B cell (primary cell): Measurements from ENCODE around the gene RBM25. TPM values are rescaled to one million over a fixed set of nuclear protein-coding genes. Genes with fewer than 3 reads are reported as not detected.

ENCODE experiments used
- ATAC-seq: fragments of 200-7000 bp; cut with Tn5 transposase; one replicate; pipeline ENCODE4 v1.10.0; 2021; ENCODE audit warnings: low read depth, mild to moderate bottlenecking, moderate number of reproducible peaks, moderate library complexity
- CTCF ChIA-PET: fragments of 350-600 bp; sonication (Branson Sonifier 250); formaldehyde crosslinking; loops from one replicate; lab custom pipeline; 2021; ENCODE audit warnings: antibody characterized with exemption, inconsistent platforms; lab: Charles Lee
- POLR2A ChIA-PET: fragments of 350-600 bp; sonication (Branson Sonifier 250); formaldehyde crosslinking; loops from one replicate; lab custom pipeline; 2021; ENCODE audit warnings: antibody characterized with exemption; lab: Charles Lee
- DNase-seq: peaks from one replicate; pipeline ENCODE4 v3.0.0; 2013
- H2AFZ ChIP-seq: 2 replicates; pipeline ENCODE4 v1.6.1; 2012; ENCODE audit warnings: mild to moderate bottlenecking, low read depth, low read length; ENCODE audit not compliant: insufficient read depth, poor library complexity, severe bottlenecking
- H3K27ac ChIP-seq, 2 donors: 1 replicate in 1 of 2; 2 replicates in 1 of 2; pipeline ENCODE4 v1.5.1; 2012 to 2013; ENCODE audit warnings: low read length in 2 of 2, mild to moderate bottlenecking in 2 of 2, moderate library complexity in 1 of 2
- H3K27me3 ChIP-seq, 4 experiments: fragments of 200-600 bp in 1 of 4; sonication (generic) in 1 of 4; replicated peaks in 1 of 4; 1 replicate in 2 of 4; 2 replicates in 2 of 4; pipeline versions ENCODE4 v1.6.1 to v1.7.0; 2013 to 2016; ENCODE audit warnings: low read length in 3 of 4, mild to moderate bottlenecking in 2 of 4, mixed read lengths in 1 of 4, moderate library complexity in 1 of 4; ENCODE audit not compliant: insufficient read depth in 4 of 4, control insufficient read depth in 3 of 4; ENCODE audit errors: control extremely low read depth in 1 of 4
- H3K36me3 ChIP-seq, 2 experiments: replicated peaks in 1 of 2; 1 replicate in 1 of 2; 2 replicates in 1 of 2; pipeline versions ENCODE4 v1.6.1 to v1.7.1; 2013; ENCODE audit warnings: low read length in 1 of 2; ENCODE audit not compliant: insufficient read depth in 2 of 2, control insufficient read depth in 1 of 2; ENCODE audit errors: control extremely low read depth in 1 of 2, extremely low read depth in 1 of 2
- H3K4me1 ChIP-seq, 2 donors: fragments of 200-600 bp in 1 of 2; sonication (generic) in 1 of 2; 1 replicate in 1 of 2; 2 replicates in 1 of 2; pipeline versions ENCODE4 v1.5.1 to v1.6.1; 2013 to 2017; ENCODE audit warnings: low read length in 2 of 2; ENCODE audit not compliant: control insufficient read depth in 2 of 2, insufficient read depth in 2 of 2
- H3K4me2 ChIP-seq: replicated peaks from 2 replicates; pipeline ENCODE3; 2012; ENCODE audit warnings: mild to moderate bottlenecking, low read depth, low read length; ENCODE audit not compliant: poor library complexity, severe bottlenecking
- H3K4me3 ChIP-seq, 5 experiments: fragments of 200-600 bp in 1 of 5; sonication (generic) in 1 of 5; 1 replicate in 3 of 5; 2 replicates in 2 of 5; pipeline versions ENCODE4 v1.5.1 to v1.7.0; 2011 to 2016; ENCODE audit warnings: low read length in 4 of 5, mild to moderate bottlenecking in 4 of 5, low read depth in 2 of 5, control low read depth in 1 of 5, moderate library complexity in 1 of 5; ENCODE audit not compliant: insufficient read depth in 1 of 5; ENCODE audit errors: control extremely low read depth in 1 of 5, extremely low read depth in 1 of 5
- H3K79me2 ChIP-seq: fragments of 200-600 bp; sonication (generic); one replicate; pipeline ENCODE4 v1.6.0; 2016; ENCODE audit warnings: low read length; ENCODE audit not compliant: control insufficient read depth, insufficient read depth
- H3K9ac ChIP-seq: fragments of 200-600 bp; sonication (generic); 2 replicates; pipeline ENCODE4 v1.6.1; 2017; ENCODE audit warnings: mild to moderate bottlenecking, low read length, moderate library complexity
- H3K9me3 ChIP-seq, 3 donors: one replicate each; pipeline versions ENCODE4 v1.6.1 to v1.7.1; 2013; ENCODE audit warnings: low read length in 2 of 3; ENCODE audit not compliant: control insufficient read depth in 2 of 3, insufficient read depth in 1 of 3; ENCODE audit errors: control extremely low read depth in 1 of 3
- H4K20me1 ChIP-seq: 2 replicates; pipeline ENCODE4 v1.6.0; 2012; ENCODE audit warnings: mild to moderate bottlenecking, low read length; ENCODE audit not compliant: insufficient read depth, control insufficient read depth, poor library complexity, severe bottlenecking
- H3K27ac Mint-ChIP-seq: one replicate; pipeline ENCODE4 v1.8.0; 2021; ENCODE audit warnings: mixed read lengths
- H3K27me3 Mint-ChIP-seq: one replicate; pipeline ENCODE4 v1.8.0; 2021; ENCODE audit warnings: mixed read lengths
- H3K4me1 Mint-ChIP-seq: one replicate; pipeline ENCODE4 v1.8.0; 2021; ENCODE audit warnings: mixed read lengths
- H3K4me3 Mint-ChIP-seq: one replicate; pipeline ENCODE4 v1.8.0; 2021; ENCODE audit warnings: mixed read lengths
- H3K9me3 Mint-ChIP-seq: one replicate; pipeline ENCODE4 v1.8.0; 2022; ENCODE audit warnings: mixed read lengths; ENCODE audit not compliant: insufficient read depth
- EZH2 ChIP-seq: IDR thresholded peaks from 2 replicates; pipeline ENCODE4 v1.6.1; 2012; ENCODE audit warnings: borderline replicate concordance, low read depth, mild to moderate bottlenecking, moderate library complexity, low read length; ENCODE audit not compliant: insufficient read depth, poor library complexity, severe bottlenecking
- WGBS: methylation state at CpG from one replicate; pipeline ENCODE4 v1.1.5; 2013; ENCODE audit warnings: missing lambda C conversion rate; ENCODE audit not compliant: insufficient coverage; 5-methylcytosine and 5-hydroxymethylcytosine counted together
- intact Hi-C: fragments of 100-400 bp; cut with micrococcal nuclease; formaldehyde crosslinking; loops from one replicate; pipeline ENCODE4 v1.10.0; 2022
- polyA plus RNA-seq: library from polyadenylated mRNA; depleted of rRNA; stranded (reverse); fragments of >200 nt; gene quantifications from 2 replicates; pipeline ENCODE4 v1.2.3, GENCODE V29; 2012
- total RNA-seq, 2 donors: library from RNA; stranded (reverse); fragments of 120-200 nt in 1 of 2; gene quantifications; 1 replicate in 1 of 2; 2 replicates in 1 of 2; pipeline versions ENCODE4 v1.2.3 to v1.2.4, GENCODE V29; 2013 to 2022
- TF ChIP-seq, protein P1 (sequence below): fragments of 200-600 bp; IDR thresholded peaks from one replicate; pipeline ENCODE4 v1.8.0; 2022; ENCODE audit warnings: antibody characterized with exemption, mild to moderate bottlenecking

RBM25 gene
- total and polyA plus RNA-seq, 2 donors (not counting 1 experiment from before 2014, with no cell fraction given): 20.2 to 137 TPM

DNA sequence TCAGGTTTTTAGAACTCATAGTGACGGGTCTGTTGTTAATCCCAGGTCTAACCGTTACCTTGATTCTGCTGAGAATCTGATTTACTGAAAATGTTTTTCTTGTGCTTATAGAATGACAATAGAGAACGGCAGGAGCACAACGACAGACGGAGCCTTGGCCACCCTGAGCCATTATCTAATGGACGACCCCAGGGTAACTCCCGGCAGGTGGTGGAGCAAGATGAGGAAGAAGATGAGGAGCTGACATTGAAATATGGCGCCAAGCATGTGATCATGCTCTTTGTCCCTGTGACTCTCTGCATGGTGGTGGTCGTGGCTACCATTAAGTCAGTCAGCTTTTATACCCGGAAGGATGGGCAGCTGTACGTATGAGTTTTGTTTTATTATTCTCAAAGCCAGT is 112.4 kb downstream of the RBM25 start:
- H3K4me1 Mint-ChIP-seq: no peaks in the 10 kb centered on the region
- Histone ChIP-seq H3K4me3 (no peak overlapping the region), H3K4me1 (no peaks in the 10 kb centered on the region), H3K79me2 (no peaks in the 10 kb centered on the region), H2AFZ (no peak overlapping the region), H4K20me1 (no peaks in the 10 kb centered on the region), H3K36me3 (peaks cover 7 to 84% of the 10 kb centered on the region in 2 experiments), H3K9ac (no peak overlapping the region), H3K27me3 (no peaks in the 10 kb centered on the region), H3K4me2 (no peak overlapping the region), H3K9me3 (no peaks in the 10 kb centered on the region), H3K27ac (no peak overlapping the region)
- POLR2A ChIA-PET: no interaction called here
- no peaks in the 10 kb centered on the region for H3K27me3 Mint-ChIP-seq
- no peak overlapping the region for H3K27ac Mint-ChIP-seq
- H3K9me3 Mint-ChIP-seq: no peaks in the 10 kb centered on the region
- intact Hi-C loops: no loop called here
- H3K4me3 Mint-ChIP-seq: no peak overlapping the region
- no peak for ATAC-seq
- no peak for DNase-seq
- 98% methylated on average over 8 of the region's 11 CpGs for WGBS
- CTCF ChIA-PET: interaction anchor here (0.6 kb wide), 1 partner anchor 182 kb away, joined by 3 read pairs; no protein-coding TSS in a partner anchor
- TF ChIP-seq, protein P1, sequence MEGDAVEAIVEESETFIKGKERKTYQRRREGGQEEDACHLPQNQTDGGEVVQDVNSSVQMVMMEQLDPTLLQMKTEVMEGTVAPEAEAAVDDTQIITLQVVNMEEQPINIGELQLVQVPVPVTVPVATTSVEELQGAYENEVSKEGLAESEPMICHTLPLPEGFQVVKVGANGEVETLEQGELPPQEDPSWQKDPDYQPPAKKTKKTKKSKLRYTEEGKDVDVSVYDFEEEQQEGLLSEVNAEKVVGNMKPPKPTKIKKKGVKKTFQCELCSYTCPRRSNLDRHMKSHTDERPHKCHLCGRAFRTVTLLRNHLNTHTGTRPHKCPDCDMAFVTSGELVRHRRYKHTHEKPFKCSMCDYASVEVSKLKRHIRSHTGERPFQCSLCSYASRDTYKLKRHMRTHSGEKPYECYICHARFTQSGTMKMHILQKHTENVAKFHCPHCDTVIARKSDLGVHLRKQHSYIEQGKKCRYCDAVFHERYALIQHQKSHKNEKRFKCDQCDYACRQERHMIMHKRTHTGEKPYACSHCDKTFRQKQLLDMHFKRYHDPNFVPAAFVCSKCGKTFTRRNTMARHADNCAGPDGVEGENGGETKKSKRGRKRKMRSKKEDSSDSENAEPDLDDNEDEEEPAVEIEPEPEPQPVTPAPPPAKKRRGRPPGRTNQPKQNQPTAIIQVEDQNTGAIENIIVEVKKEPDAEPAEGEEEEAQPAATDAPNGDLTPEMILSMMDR: no peak
- no peak for TF ChIP-seq EZH2

DNA sequence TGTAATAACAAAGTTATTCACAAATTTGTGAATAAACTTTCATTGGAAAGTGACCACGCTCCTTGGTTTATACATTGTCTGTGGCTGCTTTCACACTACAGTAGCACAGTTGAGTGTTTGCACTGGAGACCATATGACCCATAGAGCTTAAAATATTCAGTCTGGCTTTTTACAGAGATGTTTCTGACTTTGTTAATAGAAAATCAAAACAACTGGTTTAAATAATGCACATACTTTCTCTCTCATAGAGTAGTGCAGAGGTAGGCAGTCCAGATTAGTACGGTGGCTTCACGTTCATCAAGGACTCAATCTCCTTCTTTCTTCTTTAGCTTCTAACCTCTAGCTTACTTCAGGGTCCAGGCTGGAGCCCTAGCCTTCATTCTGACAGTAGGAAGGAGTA is 114.2 kb downstream of the RBM25 start:
- no peak for TF ChIP-seq EZH2
- TF ChIP-seq, protein P1: no peak

More for the DNA sequence above, 114.2 kb downstream of the RBM25 start:
- no peaks in the 10 kb centered on the region for H3K9me3 ChIP-seq
- ATAC-seq (no peak), DNase-seq (no peak)
- no peak overlapping the region for H3K4me3 ChIP-seq
- no peaks in the 10 kb centered on the region for H3K9me3 Mint-ChIP-seq
- POLR2A ChIA-PET: no interaction called here
- no peak overlapping the region for H3K9ac ChIP-seq
- H3K4me1 ChIP-seq: no peaks in the 10 kb centered on the region
- H4K20me1 ChIP-seq: no peaks in the 10 kb centered on the region
- no peak overlapping the region for H3K27ac Mint-ChIP-seq
- no peak overlapping the region for H3K4me2 ChIP-seq
- whole genome bisulfite sequencing: 89% methylated on average over 1 of the region's 3 CpGs
- H3K27me3 Mint-ChIP-seq: no peaks in the 10 kb centered on the region
- peaks cover 7 to 89% of the 10 kb centered on the region in 2 experiments for H3K36me3 ChIP-seq
- peaks cover 1% of the 10 kb centered on the region for H3K79me2 ChIP-seq
- no peaks in the 10 kb centered on the region for H3K27me3 ChIP-seq
- CTCF ChIA-PET: interaction anchor here (1.0 to 2.0 kb wide), 5 partner anchors 15 to 299 kb away, joined by 3 to 32 read pairs (median 4); no protein-coding TSS in a partner anchor
- intact Hi-C loops: no loop called here
- H3K4me1 Mint-ChIP-seq: no peaks in the 10 kb centered on the region
- no peak overlapping the region for H2AFZ ChIP-seq
- H3K27ac ChIP-seq: no peak overlapping the region
- no peak overlapping the region for H3K4me3 Mint-ChIP-seq
